Gastroesophageal sphincter (tissue), 3 donors: ENCODE results near the gene ITIH5.

Source experiments
- CTCF ChIP-seq, 4 experiments: fragments of 200-600 bp in 2 of 4; fragments of 450-650 bp in 2 of 4; sonication (generic) in 1 of 4; IDR thresholded peaks; one replicate each; pipeline ENCODE4 v1.5.1; 2017 to 2019; ENCODE audit warnings: antibody characterized with exemption in 4 of 4, mild to moderate bottlenecking in 2 of 4, moderate library complexity in 2 of 4
- POLR2A ChIP-seq, 2 donors: fragments of 450-650 bp; IDR thresholded peaks; one replicate each; pipeline ENCODE4 v1.6.1; 2017; ENCODE audit warnings: antibody characterized with exemption in 2 of 2, mild to moderate bottlenecking in 2 of 2, moderate library complexity in 1 of 2
- POLR2AphosphoS5 ChIP-seq: sonication (generic); formaldehyde crosslinking; IDR thresholded peaks from one replicate; pipeline ENCODE4 v1.6.1; 2017; ENCODE audit warnings: antibody characterized with exemption

- TF ChIP-seq CTCF (IDR thresholded peaks at IDR 0.05): no peak
- no peak for TF ChIP-seq POLR2A (IDR thresholded peaks at IDR 0.05)
- no peak for TF ChIP-seq POLR2AphosphoS5
Observed at GRCh38 chr10:7512487-7512886, 154.3 kb downstream of the ITIH5 start.
